ENCODE data around the gene FAM193A.
"Not testable (repeated sequence)": the region's sequence is repeated elsewhere in the genome, so short reads cannot be mapped to it uniquely, and the experiment has no call there.

Gene FAM193A

DNA sequence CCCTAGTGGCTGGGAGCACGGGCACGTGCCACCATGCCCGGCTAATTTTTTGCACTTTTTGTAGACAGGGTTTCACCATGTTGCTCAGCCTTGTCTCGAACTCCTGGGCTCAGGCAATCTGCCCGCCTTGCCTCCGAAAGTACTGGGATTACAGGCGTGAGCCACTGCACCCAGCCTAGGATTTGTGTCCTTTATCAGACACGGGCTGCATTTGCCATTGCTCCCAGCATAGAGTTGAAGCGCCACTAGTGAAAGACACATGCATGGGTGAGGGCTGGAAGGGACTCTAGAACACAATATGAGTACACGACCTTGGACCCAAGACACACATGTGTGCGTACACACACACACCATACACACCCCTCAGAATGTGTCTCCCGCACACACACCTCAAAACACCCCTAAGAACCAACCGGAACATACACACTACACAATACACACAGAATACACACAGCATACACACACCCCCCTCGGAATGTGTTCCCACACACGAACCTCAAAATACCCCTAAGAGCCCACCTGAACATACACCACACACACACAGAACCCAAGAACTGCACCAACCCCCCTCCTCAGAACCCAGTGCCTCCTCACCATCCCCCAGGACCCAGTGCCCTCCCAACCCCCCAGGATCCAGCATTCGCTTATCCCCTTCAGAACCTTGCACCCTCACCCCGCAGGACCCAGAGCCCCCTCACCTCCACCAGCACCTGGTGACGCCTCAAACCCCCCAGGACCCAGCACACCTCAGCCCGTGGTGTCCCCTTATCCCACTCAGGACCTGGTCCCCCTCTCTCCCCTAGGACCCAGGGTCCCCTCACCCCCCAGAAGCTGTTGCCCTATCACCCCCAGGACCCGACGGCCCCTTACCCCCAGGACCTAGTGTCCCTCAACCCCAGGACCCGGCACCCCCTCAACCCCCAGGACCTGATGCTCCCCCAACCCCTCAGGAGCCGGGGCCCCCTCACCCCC lies 218.7 kb downstream of the FAM193A start:
- DNase-seq (ENCODE audit: low spot score), result no peak

- peak; percentile 98 for DNase-seq (ENCODE audit: low spot score)
Measured at GRCh38 chr4:2755821-2756690, 219.6 kb downstream of the FAM193A start, which contains the start of gene TNIP2. Gene TNIP2 (minus strand): TSS chr4:2756336. CDS start chr4:2756289, 47 bp downstream.

- no peak for DNase-seq (ENCODE audit: low spot score)
Measured at GRCh38 chr4:2756691-2757350, 220.4 kb downstream of the FAM193A start.

- DNase-seq (ENCODE audit: low spot score), result no peak
Measured at GRCh38 chr4:2757426-2757825, 221.0 kb downstream of the FAM193A start.

DNA sequence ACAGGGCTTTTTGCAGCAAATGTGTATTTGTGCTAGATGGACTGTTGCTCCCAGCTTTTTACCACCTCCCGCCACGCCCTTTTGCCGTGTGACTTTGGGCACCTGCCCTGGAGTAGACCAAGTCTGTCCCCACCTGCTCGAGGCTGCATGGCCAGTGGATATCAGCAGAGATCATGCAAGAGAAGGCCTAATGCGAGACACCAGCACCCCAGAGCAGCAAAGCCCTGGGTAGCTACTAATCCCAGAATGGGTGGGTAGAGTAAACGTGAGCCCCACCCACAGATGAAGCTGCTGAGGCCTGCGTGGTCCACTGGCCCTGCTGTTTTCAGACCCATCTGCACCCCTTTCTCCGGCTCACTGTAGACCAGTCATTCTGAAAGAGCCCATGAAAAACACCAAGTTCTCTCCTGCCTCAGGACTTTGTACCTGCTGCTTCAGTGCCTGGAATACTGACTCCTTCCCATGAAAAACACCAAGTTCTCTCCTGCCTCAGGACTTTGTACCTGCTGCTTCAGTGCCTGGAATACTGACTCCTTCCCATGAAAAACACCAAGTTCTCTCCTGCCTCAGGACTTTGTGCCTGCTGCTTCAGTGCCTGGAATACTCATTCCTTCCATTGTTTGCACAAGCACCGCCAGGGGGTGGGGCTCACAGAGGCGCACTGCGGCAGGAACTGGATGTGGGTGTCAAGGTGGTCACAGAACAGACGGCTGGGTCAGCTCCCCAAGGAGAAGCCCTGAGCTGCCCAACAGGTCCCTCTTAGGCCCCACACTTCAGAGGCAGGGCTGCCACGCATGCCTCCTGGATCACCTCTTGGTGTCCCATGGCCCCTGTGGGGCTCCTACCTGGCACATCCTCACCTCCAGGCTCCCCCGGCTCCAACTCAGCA lies 224.8 kb downstream of the FAM193A start:
- no peak for DNase-seq (ENCODE audit: low spot score)

DNA sequence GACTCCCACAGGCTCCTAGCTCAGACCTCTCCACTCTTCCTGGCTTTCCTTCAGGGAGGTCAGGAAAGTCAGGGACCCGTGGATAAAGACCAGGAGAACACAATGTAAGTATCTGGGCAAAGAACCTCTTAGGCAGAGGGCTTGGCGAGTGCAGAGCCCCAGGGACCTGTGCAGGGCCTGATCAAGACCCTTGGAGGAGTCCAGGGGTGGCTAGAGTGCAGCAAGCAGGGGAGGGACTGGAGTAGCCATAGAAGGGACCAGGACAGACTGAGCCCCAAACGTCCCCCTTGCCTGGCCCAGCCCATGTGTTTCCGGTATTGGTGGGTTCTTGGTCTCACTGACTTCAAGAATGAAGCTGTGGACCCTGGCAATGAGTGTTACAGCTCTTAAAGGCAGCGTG lies 225.6 kb downstream of the FAM193A start:
- no peak for DNase-seq (ENCODE audit: low spot score)

DNA sequence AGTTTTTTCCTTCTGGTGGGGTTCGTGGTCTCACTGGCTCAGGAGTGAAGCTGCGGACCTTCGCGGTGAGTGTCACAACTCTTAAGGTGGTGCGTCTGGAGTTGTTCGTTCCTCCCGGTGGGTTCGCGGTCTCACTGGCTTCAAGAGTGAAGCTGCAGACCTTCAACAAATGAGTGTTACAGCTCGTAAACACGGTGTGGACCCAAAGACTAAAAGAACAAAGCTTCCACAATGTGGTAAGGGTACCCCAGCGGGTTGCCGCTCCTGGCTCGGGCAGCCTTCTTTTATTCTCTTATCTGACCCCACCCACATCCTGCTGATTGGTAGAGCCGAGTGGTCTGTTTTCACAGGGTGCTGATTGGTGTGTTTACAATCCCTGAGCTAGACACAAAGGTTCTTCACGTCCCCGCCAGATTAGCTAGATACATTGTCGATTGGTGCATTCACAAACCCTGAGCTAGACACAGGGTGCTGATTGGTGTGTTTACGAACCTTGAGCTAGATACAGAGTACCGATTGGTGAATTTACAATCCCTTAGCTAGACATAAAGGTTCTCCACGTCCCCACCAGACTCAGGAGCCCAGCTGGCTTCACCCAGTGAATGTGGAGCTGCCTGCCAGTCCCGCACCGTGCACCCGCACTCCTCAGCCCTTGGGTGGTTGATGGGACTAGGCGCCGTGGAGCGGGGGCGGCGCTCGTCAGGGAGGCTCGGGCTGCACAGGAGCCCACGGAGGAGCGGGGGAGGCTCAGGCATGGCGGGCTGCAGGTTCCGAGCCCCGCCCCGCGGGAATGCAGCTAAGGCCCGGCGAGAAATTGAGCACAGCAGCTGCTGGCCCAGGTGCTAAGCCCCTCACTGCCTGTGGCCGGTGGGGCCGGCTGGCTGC lies 226.3 kb downstream of the FAM193A start:
- not testable (repeated sequence) for DNase-seq (ENCODE audit: low spot score)

DNA sequence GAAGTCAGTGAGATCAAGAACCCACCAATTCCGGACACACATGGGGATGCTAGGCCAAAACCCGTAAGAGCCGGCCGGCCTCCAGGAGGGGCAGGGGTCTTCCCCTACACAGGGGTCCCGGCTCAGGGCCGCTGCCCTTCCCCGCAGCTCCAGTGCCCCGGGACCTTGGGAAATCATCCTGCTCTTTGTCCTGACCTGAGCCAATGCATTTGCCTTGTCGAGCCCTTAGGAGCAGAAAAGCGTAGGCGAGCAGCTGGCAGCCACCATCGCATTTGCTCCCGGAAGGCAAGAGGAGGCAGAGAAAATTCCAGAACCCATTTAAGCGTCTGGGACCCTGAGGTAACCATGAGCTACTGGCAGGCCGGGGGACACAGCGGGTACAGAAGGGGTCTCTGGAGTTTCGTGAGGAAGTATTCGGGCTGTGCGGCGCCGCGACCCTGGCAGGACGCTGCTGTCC lies 227.1 kb downstream of the FAM193A start:
- no peak for DNase-seq (ENCODE audit: low spot score)

- no peak for DNase-seq (ENCODE audit: low spot score)
Measured at GRCh38 chr4:2765832-2766526, 229.5 kb downstream of the FAM193A start.

- DNase-seq (ENCODE audit: low spot score), result no peak
Measured at GRCh38 chr4:2767046-2767704, 230.7 kb downstream of the FAM193A start.

DNA sequence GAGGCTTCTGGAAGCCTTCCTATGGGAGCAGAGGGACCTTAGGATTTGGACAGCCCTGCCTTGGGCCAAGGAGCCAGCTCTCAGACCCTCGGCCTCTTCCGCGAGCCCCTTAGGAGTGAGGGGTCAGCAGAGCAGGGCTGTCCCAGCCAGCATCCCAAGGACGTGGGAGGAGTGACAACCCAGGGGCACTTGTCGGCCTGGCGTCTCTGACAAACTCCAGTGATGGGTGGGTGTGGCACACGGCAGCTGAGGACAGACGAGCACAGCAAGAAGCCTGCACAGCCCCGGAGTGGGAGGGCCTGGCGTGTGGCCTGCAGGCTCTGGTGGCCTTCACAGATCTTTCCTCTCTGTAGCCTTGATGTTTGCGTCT lies 231.2 kb downstream of the FAM193A start:
- no peak for DNase-seq (ENCODE audit: low spot score)

GRCh38 chr4:2768124-2768523 lies 231.7 kb downstream of the FAM193A start:
- no peak for DNase-seq (ENCODE audit: low spot score)

GRCh38 chr4:2768921-2769336 lies 232.5 kb downstream of the FAM193A start:
- no peak for DNase-seq (ENCODE audit: low spot score)

DNA sequence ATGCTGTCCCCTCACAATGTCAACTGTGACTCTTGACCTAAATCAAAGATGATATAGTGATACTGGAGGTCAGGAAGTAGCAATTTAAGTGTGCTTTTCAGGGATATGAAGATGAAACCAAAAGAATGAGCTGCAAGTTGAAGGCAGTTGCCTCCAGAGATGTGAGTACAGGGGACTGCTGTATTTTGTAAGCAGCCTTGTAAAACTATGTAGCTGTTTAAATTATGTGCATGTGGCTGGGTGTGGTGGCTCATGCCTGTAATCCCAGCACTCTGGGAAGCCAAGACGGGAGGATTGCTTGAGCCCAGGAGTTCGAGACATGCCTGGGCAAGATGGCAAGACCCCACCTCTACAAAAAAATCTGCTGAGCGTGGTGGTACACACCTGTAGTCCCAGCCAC lies 234.8 kb downstream of the FAM193A start:
- no peak for DNase-seq (ENCODE audit: low spot score)

- DNase-seq (ENCODE audit: low spot score), result not testable (repeated sequence)
Measured at GRCh38 chr4:2780643-2781042, 244.2 kb downstream of the FAM193A start.

DNA sequence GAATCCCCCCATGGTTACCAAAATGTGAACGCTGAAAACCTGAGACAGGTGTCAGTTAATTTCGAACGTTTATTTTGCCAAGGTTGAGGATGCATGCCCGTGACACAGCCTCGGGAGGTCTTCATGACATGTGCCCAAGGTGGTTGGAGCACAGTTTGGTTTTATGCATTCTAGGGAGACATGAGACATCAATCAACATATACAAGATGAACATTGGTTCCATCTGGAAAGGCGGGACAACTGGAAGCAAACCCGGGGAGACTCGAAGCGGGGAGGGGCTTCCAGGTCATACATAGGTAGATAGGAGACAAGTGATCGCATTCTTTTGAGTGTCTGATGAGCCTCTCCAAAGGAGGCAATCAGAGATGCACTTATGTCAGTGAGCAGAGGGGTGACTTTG lies 245.5 kb downstream of the FAM193A start:
- DNase-seq (ENCODE audit: low spot score), result no peak
